K562 (cell line): ENCODE results near the gene MAST4. TPM values are rescaled to one million over a fixed set of nuclear protein-coding genes. Genes with fewer than 3 reads are reported as not detected.
A peak's percentile ranks its signal among the peaks of the same experiment; 100 is the strongest.

Experiments used
- ATAC-seq: fragments of 200-7000 bp; cut with Tn5 transposase; 3 replicates; pipeline ENCODE4 v1.9.1; 2020; ENCODE audit warnings: moderate library complexity
- BruUV-seq: library from RNA; stranded (reverse); fragments of 400-500 nt; replicated peaks from 2 replicates; lab custom pipeline; 2021; lab: Mats Ljungman, UMichigan
- CTCF ChIA-PET: fragments of 300-600 bp; formaldehyde crosslinking; extraction: SDS; loops from one replicate; lab custom pipeline; 2021; ENCODE audit warnings: low intra/inter-chr PET ratio; lab: Yijun Ruan, JAX
- POLR2A ChIA-PET: fragments of 300-600, 350-650 bp; sonication (Branson Sonifier 250); formaldehyde crosslinking; extraction: SDS; loops from one replicate; lab custom pipeline; 2021; ENCODE audit warnings: antibody characterized with exemption, inconsistent platforms; lab: Yijun Ruan, JAX
- DNase-seq, 4 experiments: peaks; one replicate each; pipeline versions ENCODE4 v3.0.0 to v3.0.0-alpha.2; 2011 to 2018; ENCODE audit warnings: low spot score in 3 of 4, mixed read lengths in 3 of 4; ENCODE audit errors: extremely low read depth in 1 of 4
- FAIRE-seq: peaks from 2 replicates; lab custom pipeline; 2011; peaks lifted over from hg19 to GRCh38; lab: Jason Lieb, UNC
- H2AFZ ChIP-seq: 2 replicates; pipeline ENCODE4 v1.6.0; 2011; ENCODE audit warnings: low read depth, low read length, control low read depth, inconsistent platforms
- H3K27ac ChIP-seq: fragments of 200-600 bp; 3 replicates; pipeline ENCODE4 v1.8.0; 2011; ENCODE audit warnings: low read depth, mild to moderate bottlenecking, control low read depth, inconsistent platforms, low read length, moderate library complexity, mixed read lengths; ENCODE audit errors: extremely low read depth
- H3K27me3 ChIP-seq, 2 experiments: fragments of 300-600 bp in 1 of 2; 2 replicates in 1 of 2; 3 replicates in 1 of 2; pipeline versions ENCODE4 v1.6.0 to v1.8.0; 2011; ENCODE audit warnings: inconsistent platforms in 2 of 2, low read length in 2 of 2, mild to moderate bottlenecking in 1 of 2, mixed read lengths in 1 of 2, moderate library complexity in 1 of 2; ENCODE audit not compliant: control insufficient read depth in 2 of 2, insufficient read depth in 2 of 2
- H3K36me3 ChIP-seq: fragments of 300-600 bp; 3 replicates; pipeline ENCODE4 v1.8.0; 2011; ENCODE audit warnings: mild to moderate bottlenecking, low read length, inconsistent platforms; ENCODE audit not compliant: control insufficient read depth, insufficient read depth
- H3K4me1 ChIP-seq, 2 experiments: fragments of 200-600 bp in 1 of 2; replicated peaks in 1 of 2; 2 replicates in 1 of 2; 3 replicates in 1 of 2; pipeline versions ENCODE4 v1.5.1 to v1.8.0; 2011; ENCODE audit warnings: inconsistent platforms in 2 of 2, low read length in 2 of 2, mild to moderate bottlenecking in 1 of 2, mixed read lengths in 1 of 2, moderate library complexity in 1 of 2; ENCODE audit not compliant: control insufficient read depth in 2 of 2, insufficient read depth in 2 of 2
- H3K4me2 ChIP-seq: 2 replicates; pipeline ENCODE4 v1.6.1; 2011; ENCODE audit warnings: low read length, control low read depth, inconsistent platforms, mixed read lengths; ENCODE audit not compliant: insufficient read depth
- H3K4me3 ChIP-seq: fragments of 200-600 bp; sonication (generic), shearing (Covaris generic); 2 replicates; pipeline ENCODE4 v1.5.1; 2016; ENCODE audit warnings: control low read depth, inconsistent platforms
- H3K79me2 ChIP-seq: fragments of 200-600 bp; 3 replicates; pipeline ENCODE4 v1.8.0; 2011; ENCODE audit warnings: low read length, inconsistent platforms; ENCODE audit not compliant: control insufficient read depth, insufficient read depth
- H3K9ac ChIP-seq, 2 experiments: 2 replicates each; pipeline versions ENCODE4 v1.6.0 to v1.6.1; 2011; ENCODE audit warnings: low read depth in 2 of 2, low read length in 2 of 2, control low read depth in 1 of 2, inconsistent platforms in 1 of 2, mild to moderate bottlenecking in 1 of 2, mixed read lengths in 1 of 2; ENCODE audit not compliant: insufficient read depth in 1 of 2
- H3K9me1 ChIP-seq: one replicate; pipeline ENCODE4 v1.6.0; 2011; ENCODE audit warnings: inconsistent platforms, mild to moderate bottlenecking, low read length, moderate library complexity; ENCODE audit not compliant: control insufficient read depth, insufficient read depth
- H3K9me3 ChIP-seq: replicated peaks from 2 replicates; pipeline ENCODE4 v1.5.1; 2011; ENCODE audit warnings: low read depth, low read length, inconsistent platforms; ENCODE audit not compliant: control insufficient read depth, insufficient read depth
- H4K20me1 ChIP-seq: replicated peaks from 2 replicates; pipeline ENCODE4 v1.6.1; 2011; ENCODE audit warnings: low read length, inconsistent platforms, mixed read lengths; ENCODE audit not compliant: control insufficient read depth, insufficient read depth
- ZNF395 ChIP-seq: fragments of 200-800 bp; sonication (Bioruptor generic); IDR thresholded peaks from 2 replicates; pipeline ENCODE4 v1.6.1; 2017; ENCODE audit warnings: missing genetic modification characterization, missing compliant biosample characterization
- WGBS: fragments of 100-300 bp; shearing (Covaris generic); methylation state at CpG from one replicate; pipeline ENCODE4 v1.1.6; 2016; ENCODE audit warnings: low coverage, mixed read lengths; ENCODE audit not compliant: insufficient coverage; ENCODE audit errors: missing lambda C conversion rate; 5-methylcytosine and 5-hydroxymethylcytosine counted together
- in situ Hi-C: fragments of 300-500 bp; cut with MboI; formaldehyde crosslinking; loops from 4 replicates; pipeline ENCODE4 v1.15.0; 2018; ENCODE audit warnings: inconsistent platforms, mixed read lengths
- intact Hi-C: fragments of 100-400 bp; cut with micrococcal nuclease; formaldehyde crosslinking; loops from 2 replicates; pipeline ENCODE4 v1.14.2; 2022
- polyA plus RNA-seq, 8 experiments: library from polyadenylated mRNA; depleted of rRNA in 4 of 8; stranded (reverse) in 5 of 8; unstranded in 3 of 8; fragments of >200 nt; fragmentation: Nextera tagmentation in 2 of 8; fragmentation: Illumina TruSeq in 1 of 8; extraction: Ambion mirVana in 2 of 8; extraction: Trizol in 1 of 8; gene quantifications; 2 replicates each; pipeline versions ENCODE4 v1.2.1 to v1.2.3, GENCODE V29; 2011 to 2014; ENCODE audit warnings: inconsistent platforms in 1 of 8, missing spikeins in 1 of 8
- total RNA-seq, 7 experiments: library from RNA; depleted of rRNA in 6 of 7; stranded (reverse); fragments of >200 nt in 6 of 7; fragmentation: Illumina TruSeq in 2 of 7; extraction: Trizol in 2 of 7; gene quantifications; 2 replicates each; pipeline versions ENCODE4 v1.2.1 to v1.2.3, GENCODE V29; 2011 to 2021; ENCODE audit warnings: low replicate concordance in 1 of 7
- TF ChIP-seq, protein P1 (sequence below): fragments of 200-800 bp; sonication (Bioruptor generic); IDR thresholded peaks from 2 replicates; pipeline ENCODE4 v1.6.1; 2016; ENCODE audit warnings: missing genetic modification characterization, missing compliant biosample characterization

The MAST4 gene
- total and polyA plus RNA-seq, 9 of the 15 experiments (the other 6 are each of a cell fraction or from before 2014, with no cell fraction given), result 0.88 to 10.1 (median 5.2) TPM

DNA sequence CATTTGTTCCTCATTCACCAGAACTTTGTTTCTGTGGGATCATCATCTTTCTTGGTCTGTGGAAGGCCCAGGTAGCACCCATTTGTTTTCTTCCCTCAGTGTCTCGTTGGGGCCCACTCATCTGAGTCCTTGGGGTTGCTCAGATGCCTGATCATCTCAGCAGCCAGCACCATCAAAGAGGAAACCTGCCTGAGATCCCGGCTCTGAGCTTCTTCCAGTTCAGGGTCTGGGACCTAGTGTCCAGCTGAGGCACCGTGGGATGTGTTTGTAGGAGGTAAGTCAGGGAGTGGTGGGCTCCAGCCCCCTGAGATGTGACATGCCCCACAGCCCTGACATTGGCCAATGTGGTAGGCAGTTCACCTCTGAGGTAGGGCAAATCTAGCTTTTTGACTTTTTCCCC lies 609.8 kb downstream of the MAST4 start:
- no peak overlapping the region for H3K4me2 ChIP-seq

More for the DNA sequence above, 609.8 kb downstream of the MAST4 start:
- Histone ChIP-seq H4K20me1 (peaks cover 5% of the 10 kb centered on the region), H3K4me3 (no peak overlapping the region), H3K27ac (no peak overlapping the region), H3K79me2 (no peaks in the 10 kb centered on the region), H3K36me3 (no peaks in the 10 kb centered on the region), H2AFZ (no peak overlapping the region), H3K9ac (no peak overlapping the region), H3K27me3 (peaks cover 6 to 28% of the 10 kb centered on the region in 2 experiments; a peak in 4 of 5 replicates), H3K9me3 (no peaks in the 10 kb centered on the region), H3K4me1 (no peaks in the 10 kb centered on the region), H3K9me1 (no peaks in the 10 kb centered on the region)
- in situ Hi-C loops, result no loop called here
- FAIRE-seq (no peak), DNase-seq (no peak), ATAC-seq (no peak)
- 0 out of 2 replicates have a peak, but pooled peaks have one; percentile 1 for TF ChIP-seq ZNF395
- TF ChIP-seq, protein P1, sequence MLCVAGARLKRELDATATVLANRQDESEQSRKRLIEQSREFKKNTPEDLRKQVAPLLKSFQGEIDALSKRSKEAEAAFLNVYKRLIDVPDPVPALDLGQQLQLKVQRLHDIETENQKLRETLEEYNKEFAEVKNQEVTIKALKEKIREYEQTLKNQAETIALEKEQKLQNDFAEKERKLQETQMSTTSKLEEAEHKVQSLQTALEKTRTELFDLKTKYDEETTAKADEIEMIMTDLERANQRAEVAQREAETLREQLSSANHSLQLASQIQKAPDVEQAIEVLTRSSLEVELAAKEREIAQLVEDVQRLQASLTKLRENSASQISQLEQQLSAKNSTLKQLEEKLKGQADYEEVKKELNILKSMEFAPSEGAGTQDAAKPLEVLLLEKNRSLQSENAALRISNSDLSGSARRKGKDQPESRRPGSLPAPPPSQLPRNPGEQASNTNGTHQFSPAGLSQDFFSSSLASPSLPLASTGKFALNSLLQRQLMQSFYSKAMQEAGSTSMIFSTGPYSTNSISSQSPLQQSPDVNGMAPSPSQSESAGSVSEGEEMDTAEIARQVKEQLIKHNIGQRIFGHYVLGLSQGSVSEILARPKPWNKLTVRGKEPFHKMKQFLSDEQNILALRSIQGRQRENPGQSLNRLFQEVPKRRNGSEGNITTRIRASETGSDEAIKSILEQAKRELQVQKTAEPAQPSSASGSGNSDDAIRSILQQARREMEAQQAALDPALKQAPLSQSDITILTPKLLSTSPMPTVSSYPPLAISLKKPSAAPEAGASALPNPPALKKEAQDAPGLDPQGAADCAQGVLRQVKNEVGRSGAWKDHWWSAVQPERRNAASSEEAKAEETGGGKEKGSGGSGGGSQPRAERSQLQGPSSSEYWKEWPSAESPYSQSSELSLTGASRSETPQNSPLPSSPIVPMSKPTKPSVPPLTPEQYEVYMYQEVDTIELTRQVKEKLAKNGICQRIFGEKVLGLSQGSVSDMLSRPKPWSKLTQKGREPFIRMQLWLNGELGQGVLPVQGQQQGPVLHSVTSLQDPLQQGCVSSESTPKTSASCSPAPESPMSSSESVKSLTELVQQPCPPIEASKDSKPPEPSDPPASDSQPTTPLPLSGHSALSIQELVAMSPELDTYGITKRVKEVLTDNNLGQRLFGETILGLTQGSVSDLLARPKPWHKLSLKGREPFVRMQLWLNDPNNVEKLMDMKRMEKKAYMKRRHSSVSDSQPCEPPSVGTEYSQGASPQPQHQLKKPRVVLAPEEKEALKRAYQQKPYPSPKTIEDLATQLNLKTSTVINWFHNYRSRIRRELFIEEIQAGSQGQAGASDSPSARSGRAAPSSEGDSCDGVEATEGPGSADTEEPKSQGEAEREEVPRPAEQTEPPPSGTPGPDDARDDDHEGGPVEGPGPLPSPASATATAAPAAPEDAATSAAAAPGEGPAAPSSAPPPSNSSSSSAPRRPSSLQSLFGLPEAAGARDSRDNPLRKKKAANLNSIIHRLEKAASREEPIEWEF, result no peak
- BruUV-seq, result no TSS peak
- intact Hi-C loops, result loop anchor here (5.0 kb wide), 1 partner anchor 219 kb away; no protein-coding TSS in a partner anchor
- CTCF ChIA-PET, result no interaction called here
- 3% methylated on average over 3 of the region's 3 CpGs for WGBS
- POLR2A ChIA-PET, result no interaction called here
